Thymus (tissue), 11 donors: ENCODE results near the gene PARD3B. TPM values are rescaled to one million over a fixed set of nuclear protein-coding genes. Genes with fewer than 3 reads are reported as not detected.

Source experiments
- DNase-seq, 9 donors: peaks; one replicate each; pipeline ENCODE4 v3.0.0-alpha.2; 2013; ENCODE audit warnings: low spot score in 9 of 9, low read depth in 6 of 9, missing footprints in 1 of 9
- H3K27ac ChIP-seq, 2 donors: one replicate each; pipeline ENCODE4 v1.5.1; 2013; ENCODE audit warnings: control low read depth in 1 of 2, low read depth in 1 of 2, low read length in 1 of 2, mild to moderate bottlenecking in 1 of 2, moderate library complexity in 1 of 2
- H3K27me3 ChIP-seq, 2 donors: one replicate each; pipeline ENCODE4 v1.5.1; 2013; ENCODE audit warnings: low read length in 1 of 2; ENCODE audit not compliant: control insufficient read depth in 2 of 2, insufficient read depth in 1 of 2
- H3K36me3 ChIP-seq, 2 donors: one replicate each; pipeline ENCODE4 v1.5.1; 2013; ENCODE audit warnings: low read length in 1 of 2, mild to moderate bottlenecking in 1 of 2, moderate library complexity in 1 of 2; ENCODE audit not compliant: control insufficient read depth in 2 of 2, insufficient read depth in 2 of 2
- H3K4me1 ChIP-seq, 2 donors: one replicate each; pipeline ENCODE4 v1.5.1; 2013; ENCODE audit warnings: low read length in 2 of 2; ENCODE audit not compliant: control insufficient read depth in 2 of 2, insufficient read depth in 2 of 2
- H3K4me3 ChIP-seq, 2 donors: one replicate each; pipeline ENCODE4 v1.5.1; 2013; ENCODE audit warnings: low read length in 2 of 2, control low read depth in 1 of 2, mild to moderate bottlenecking in 1 of 2
- H3K9me3 ChIP-seq, 2 donors: one replicate each; pipeline ENCODE4 v1.5.1; 2013; ENCODE audit warnings: low read length in 1 of 2, mild to moderate bottlenecking in 1 of 2; ENCODE audit not compliant: control insufficient read depth in 2 of 2, insufficient read depth in 1 of 2
- WGBS: extraction: QIAGEN DNeasy Blood & Tissue Kit; methylation state at CpG from one replicate; pipeline ENCODE4 v1.1.7; 2013; 5-methylcytosine and 5-hydroxymethylcytosine counted together
- polyA plus RNA-seq: library from polyadenylated mRNA; stranded (reverse); fragments of 200-250 nt; gene quantifications from one replicate; pipeline ENCODE4 v1.2.3, GENCODE V29; 2013
- total RNA-seq: library from RNA; stranded (reverse); fragments of 120-200 nt; gene quantifications from one replicate; pipeline ENCODE4 v1.2.4, GENCODE V29; 2013
- donor health status: healthy.

PARD3B gene
- total and polyA plus RNA-seq, 2 donors = 1.0 to 2.4 TPM

GRCh38 chr2:205568620-205569019 lies 1023.3 kb downstream of the PARD3B start:
- Histone ChIP-seq H3K4me1 (peaks cover 0 to 2% of the 10 kb centered on the region in 2 donors), H3K9me3 (no peaks in the 10 kb centered on the region), H3K4me3 (no peak overlapping the region), H3K36me3 (no peaks in the 10 kb centered on the region), H3K27ac (no peak overlapping the region), H3K27me3 (no peaks in the 10 kb centered on the region)
- 94% methylated on average over 5 of the region's 5 CpGs for WGBS
- DNase-seq = no peak

- Histone ChIP-seq H3K36me3 (no peaks in the 10 kb centered on the region), H3K27ac (no peak overlapping the region), H3K27me3 (no peaks in the 10 kb centered on the region), H3K4me3 (no peak overlapping the region), H3K4me1 (peaks cover 0 to 2% of the 10 kb centered on the region in 2 donors), H3K9me3 (no peaks in the 10 kb centered on the region)
- DNase-seq = no peak
- WGBS = 87% methylated on average over 6 of the region's 6 CpGs
Measured at GRCh38 chr2:205570648-205571047, 1025.4 kb downstream of the PARD3B start.

GRCh38 chr2:205571360-205571959 lies 1026.2 kb downstream of the PARD3B start:
- Histone ChIP-seq H3K4me1 (peaks cover 0 to 2% of the 10 kb centered on the region in 2 donors), H3K27me3 (no peaks in the 10 kb centered on the region), H3K4me3 (no peak overlapping the region), H3K27ac (no peak overlapping the region), H3K9me3 (no peaks in the 10 kb centered on the region), H3K36me3 (no peaks in the 10 kb centered on the region)
- WGBS = 92% methylated on average over 5 of the region's 5 CpGs
- DNase-seq = no peak

- H3K4me1 ChIP-seq = no peaks in the 10 kb centered on the region
- 98% methylated on average over 3 of the region's 3 CpGs for WGBS
Measured at GRCh38 chr2:205574001-205574400, 1028.7 kb downstream of the PARD3B start.

GRCh38 chr2:205579335-205579734 lies 1034.1 kb downstream of the PARD3B start:
- no peaks in the 10 kb centered on the region for H3K36me3 ChIP-seq
- no peak for DNase-seq
- H3K9me3 ChIP-seq = no peaks in the 10 kb centered on the region
- no peaks in the 10 kb centered on the region for H3K4me1 ChIP-seq
- 96% methylated on average over 7 of the region's 7 CpGs for WGBS
- H3K27me3 ChIP-seq = no peaks in the 10 kb centered on the region
- no peak overlapping the region for H3K4me3 ChIP-seq
- no peak overlapping the region for H3K27ac ChIP-seq

More at GRCh38 chr2:205574001-205574400, 1028.7 kb downstream of the PARD3B start:
- no peaks in the 10 kb centered on the region for H3K36me3 ChIP-seq
- no peaks in the 10 kb centered on the region for H3K9me3 ChIP-seq
- no peak overlapping the region for H3K27ac ChIP-seq
- no peak for DNase-seq
- H3K4me3 ChIP-seq = no peak overlapping the region
- no peaks in the 10 kb centered on the region for H3K27me3 ChIP-seq

- Histone ChIP-seq H3K4me1 (no peaks in the 10 kb centered on the region), H3K36me3 (no peaks in the 10 kb centered on the region), H3K27ac (no peak overlapping the region), H3K4me3 (no peak overlapping the region), H3K9me3 (no peaks in the 10 kb centered on the region), H3K27me3 (no peaks in the 10 kb centered on the region)
- DNase-seq = no peak
- 91% methylated on average over 8 of the region's 8 CpGs for WGBS
Measured at GRCh38 chr2:205580212-205580987, 1035.1 kb downstream of the PARD3B start.

GRCh38 chr2:205582366-205582765 lies 1037.1 kb downstream of the PARD3B start:
- Histone ChIP-seq H3K4me1 (no peaks in the 10 kb centered on the region), H3K9me3 (no peaks in the 10 kb centered on the region), H3K4me3 (no peak overlapping the region), H3K36me3 (no peaks in the 10 kb centered on the region), H3K27me3 (no peaks in the 10 kb centered on the region), H3K27ac (no peak overlapping the region)
- WGBS = 93% methylated on average over 2 of the region's 2 CpGs
- DNase-seq = no peak

- no peak overlapping the region for H3K4me3 ChIP-seq
Measured at GRCh38 chr2:205585449-205586383, 1040.4 kb downstream of the PARD3B start.

GRCh38 chr2:205586626-205587025 lies 1041.4 kb downstream of the PARD3B start:
- WGBS = 93% methylated on average over 5 of the region's 5 CpGs
- Histone ChIP-seq H3K27me3 (no peaks in the 10 kb centered on the region), H3K36me3 (no peaks in the 10 kb centered on the region), H3K27ac (no peak overlapping the region), H3K9me3 (no peaks in the 10 kb centered on the region), H3K4me3 (no peak overlapping the region), H3K4me1 (no peaks in the 10 kb centered on the region)
- DNase-seq = no peak

More at GRCh38 chr2:205585449-205586383, 1040.4 kb downstream of the PARD3B start:
- no peaks in the 10 kb centered on the region for H3K4me1 ChIP-seq
- no peak overlapping the region for H3K27ac ChIP-seq
- H3K27me3 ChIP-seq = no peaks in the 10 kb centered on the region
- no peak for DNase-seq
- no peaks in the 10 kb centered on the region for H3K36me3 ChIP-seq
- H3K9me3 ChIP-seq = no peaks in the 10 kb centered on the region
- WGBS = 84% methylated on average over 10 of the region's 10 CpGs
